Measurements from ENCODE around the gene KCNJ10.

The KCNJ10 gene

DNA sequence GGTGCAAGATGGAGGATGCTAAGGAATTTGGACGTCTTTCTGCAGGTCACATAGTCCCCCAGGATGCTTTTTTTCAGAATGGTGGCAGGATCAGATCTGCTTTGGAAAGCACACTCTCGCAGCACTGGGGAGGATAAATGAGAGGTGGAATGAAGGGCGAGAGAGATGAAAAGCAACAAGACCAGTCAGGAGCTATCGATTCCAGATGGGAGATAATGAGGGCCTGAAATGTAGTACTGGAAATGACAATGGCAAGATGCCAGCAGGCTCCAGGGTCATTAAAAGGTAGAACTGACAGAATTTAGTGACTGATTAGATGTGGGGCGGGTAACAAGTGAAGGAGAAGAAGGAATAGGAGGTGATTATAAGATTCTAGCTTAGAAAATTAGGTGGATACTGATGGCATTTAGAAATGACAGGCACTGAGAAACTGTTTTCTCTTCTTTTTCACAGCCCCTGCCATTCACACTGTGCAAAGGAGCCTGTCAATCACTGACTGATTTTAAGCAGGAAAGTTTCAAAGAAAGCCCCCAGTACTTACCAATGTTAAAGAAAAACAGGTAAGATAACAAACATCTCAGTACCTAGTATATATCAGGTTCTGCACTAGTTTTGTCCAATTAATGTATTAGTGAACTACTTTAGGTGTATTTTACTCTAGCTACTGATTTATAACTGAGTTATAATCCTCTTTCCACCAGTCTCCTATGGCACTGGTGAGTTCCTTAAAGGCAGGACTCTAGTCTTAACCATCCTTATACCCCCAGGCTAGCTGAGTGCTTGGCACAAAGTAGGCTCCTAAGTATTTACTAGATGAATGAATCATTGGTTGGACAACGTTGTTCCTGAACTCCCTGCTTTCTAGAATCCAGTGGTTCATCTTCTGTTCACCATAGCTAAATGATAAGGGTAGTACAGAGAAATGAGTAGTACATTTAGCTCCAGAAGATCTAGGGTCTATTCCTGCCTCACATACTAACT, 47.3 kb downstream of the KCNJ10 start (continued):
- TF ChIP-seq, protein P1, sequence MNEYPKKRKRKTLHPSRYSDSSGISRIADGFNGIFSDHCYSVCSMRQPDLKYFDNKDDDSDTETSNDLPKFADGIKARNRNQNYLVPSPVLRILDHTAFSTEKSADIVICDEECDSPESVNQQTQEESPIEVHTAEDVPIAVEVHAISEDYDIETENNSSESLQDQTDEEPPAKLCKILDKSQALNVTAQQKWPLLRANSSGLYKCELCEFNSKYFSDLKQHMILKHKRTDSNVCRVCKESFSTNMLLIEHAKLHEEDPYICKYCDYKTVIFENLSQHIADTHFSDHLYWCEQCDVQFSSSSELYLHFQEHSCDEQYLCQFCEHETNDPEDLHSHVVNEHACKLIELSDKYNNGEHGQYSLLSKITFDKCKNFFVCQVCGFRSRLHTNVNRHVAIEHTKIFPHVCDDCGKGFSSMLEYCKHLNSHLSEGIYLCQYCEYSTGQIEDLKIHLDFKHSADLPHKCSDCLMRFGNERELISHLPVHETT (tag by site-specific recombination; IDR thresholded peaks at IDR 0.05), result no peak

DNA sequence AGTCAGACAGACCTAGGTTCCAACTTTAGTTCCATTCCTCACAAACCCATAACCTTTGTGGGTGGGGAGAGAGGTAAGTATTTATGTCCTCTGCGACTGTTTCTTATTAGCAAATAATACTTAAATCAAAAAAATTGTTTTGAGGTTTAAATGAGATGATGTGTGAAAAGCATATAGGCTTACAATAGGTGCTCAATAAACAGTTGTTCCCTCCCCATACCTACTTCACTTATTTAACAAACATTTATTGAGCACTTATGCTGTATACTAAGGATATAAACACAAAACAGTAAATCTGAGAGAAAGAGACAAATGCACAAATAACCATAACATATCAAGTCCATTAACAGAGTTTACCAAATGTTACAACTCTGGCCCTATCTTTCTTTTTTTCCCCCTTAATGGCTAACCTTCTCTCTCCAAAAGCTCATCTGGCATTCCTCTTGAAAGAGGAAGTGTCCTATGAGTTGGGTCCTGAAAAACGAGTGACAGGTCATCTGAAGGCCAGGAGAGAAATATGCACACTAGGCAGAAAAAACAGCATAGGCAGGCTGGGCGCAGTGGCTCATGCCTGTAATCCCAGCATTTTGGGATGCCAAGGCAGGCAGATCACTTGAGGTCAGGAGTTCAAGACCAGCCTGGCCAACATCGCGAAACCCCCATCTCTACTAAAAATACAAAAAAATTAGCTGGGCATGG, 48.4 kb downstream of the KCNJ10 start:
- POLR2A ChIA-PET, result interaction anchor here (2.2 kb wide), 1 partner anchor 9 kb away, joined by 6 read pairs; no protein-coding TSS in a partner anchor
- peak; percentile 97 for TF ChIP-seq ZNF664 (tag by site-specific recombination; IDR thresholded peaks at IDR 0.05)
- no peak for TF ChIP-seq SP3 (tag by site-specific recombination; IDR thresholded peaks at IDR 0.05)
- Histone ChIP-seq H3K4me3 (ENCODE audit: low read depth, low read length) (no peak overlapping the region), H3K36me3 (ENCODE audit: control insufficient read depth in 2 of 2, insufficient read depth in 1 of 2, low read length in 2 of 2) (no peaks in the 10 kb centered on the region), H3K27ac (ENCODE audit: extremely low read depth, low read depth, low read length) (no peak overlapping the region), H3K9me3 (ENCODE audit: control insufficient read depth, insufficient read depth, low read depth, low read length) (no peaks in the 10 kb centered on the region), H3K4me1 (ENCODE audit: control insufficient read depth, insufficient read depth, low read length) (peaks cover 21% of the 10 kb centered on the region)
- CTCF ChIA-PET, result interaction anchor here (1.9 to 4.3 kb wide), 2 partner anchors 15 to 25 kb away, joined by 6 to 33 read pairs; no protein-coding TSS in a partner anchor

DNA sequence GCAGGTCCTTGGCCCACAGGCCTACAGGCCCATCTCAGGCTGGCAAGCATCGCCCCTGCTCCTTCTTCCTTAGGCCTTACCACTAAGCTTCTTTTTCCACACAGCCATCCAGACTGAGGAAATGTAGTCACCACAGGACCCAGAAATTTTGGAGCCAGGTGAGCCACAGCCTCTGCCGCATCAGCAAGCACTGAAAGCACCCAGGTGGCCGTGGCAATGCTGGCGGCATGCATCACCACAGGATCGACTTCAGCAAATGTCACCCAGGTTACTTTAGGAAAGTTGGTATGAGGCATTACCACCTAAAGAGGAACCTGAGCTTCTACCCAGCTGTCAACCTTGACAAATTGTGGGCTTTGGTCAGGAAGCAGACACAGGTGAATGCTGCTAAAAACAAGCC, 49.8 kb downstream of the KCNJ10 start:
- no peak overlapping the region for H3K4me3 ChIP-seq (ENCODE audit: low read depth, low read length)
- no peaks in the 10 kb centered on the region for H3K36me3 ChIP-seq (ENCODE audit: control insufficient read depth in 2 of 2, insufficient read depth in 1 of 2, low read length in 2 of 2)
- H3K9me3 ChIP-seq (ENCODE audit: control insufficient read depth, insufficient read depth, low read depth, low read length), result no peaks in the 10 kb centered on the region
- ChIA-PET CTCF (interaction anchor here (0.7 to 1.5 kb wide), 4 partner anchors 12 to 79 kb away, joined by 3 to 9 read pairs (median 4); no protein-coding TSS in a partner anchor), POLR2A (no interaction called here)
- H3K27ac ChIP-seq (ENCODE audit: extremely low read depth, low read depth, low read length), result no peak overlapping the region
- TF ChIP-seq GLIS1 (tag by site-specific recombination; IDR thresholded peaks at IDR 0.05) (no peak), ZNF521 (tag by site-specific recombination; IDR thresholded peaks at IDR 0.05) (no peak), WT1 (tag by site-specific recombination; IDR thresholded peaks at IDR 0.05) (no peak), ZNF549 (tag by site-specific recombination; IDR thresholded peaks at IDR 0.05) (no peak), ZSCAN16 (tag by site-specific recombination; IDR thresholded peaks at IDR 0.05) (no peak), ZNF366 (tag by site-specific recombination; conservative IDR thresholded peaks at IDR 0.05) (no peak), ZNF354C (tag by site-specific recombination; IDR thresholded peaks at IDR 0.05; ENCODE audit: borderline replicate concordance, low read depth) (no peak), ZNF350 (tag by site-specific recombination; IDR thresholded peaks at IDR 0.05) (no peak), ZNF132 (tag by site-specific recombination; IDR thresholded peaks at IDR 0.05; ENCODE audit: borderline replicate concordance) (no peak), ZNF433 (tag by site-specific recombination; IDR thresholded peaks at IDR 0.05; ENCODE audit: low read depth) (no peak), ZNF140 (tag by site-specific recombination; IDR thresholded peaks at IDR 0.05) (no peak), ZNF629 (tag by site-specific recombination; IDR thresholded peaks at IDR 0.05) (no peak), ZNF426 (tag by site-specific recombination; IDR thresholded peaks at IDR 0.05) (no peak), ZNF157 (tag by site-specific recombination; IDR thresholded peaks at IDR 0.05) (no peak)
- TF ChIP-seq, protein P2, sequence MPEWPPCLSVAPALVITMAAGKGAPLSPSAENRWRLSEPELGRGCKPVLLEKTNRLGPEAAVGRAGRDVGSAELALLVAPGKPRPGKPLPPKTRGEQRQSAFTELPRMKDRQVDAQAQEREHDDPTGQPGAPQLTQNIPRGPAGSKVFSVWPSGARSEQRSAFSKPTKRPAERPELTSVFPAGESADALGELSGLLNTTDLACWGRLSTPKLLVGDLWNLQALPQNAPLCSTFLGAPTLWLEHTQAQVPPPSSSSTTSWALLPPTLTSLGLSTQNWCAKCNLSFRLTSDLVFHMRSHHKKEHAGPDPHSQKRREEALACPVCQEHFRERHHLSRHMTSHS (tag by site-specific recombination; IDR thresholded peaks at IDR 0.05), result no peak
- TF ChIP-seq, protein P3, sequence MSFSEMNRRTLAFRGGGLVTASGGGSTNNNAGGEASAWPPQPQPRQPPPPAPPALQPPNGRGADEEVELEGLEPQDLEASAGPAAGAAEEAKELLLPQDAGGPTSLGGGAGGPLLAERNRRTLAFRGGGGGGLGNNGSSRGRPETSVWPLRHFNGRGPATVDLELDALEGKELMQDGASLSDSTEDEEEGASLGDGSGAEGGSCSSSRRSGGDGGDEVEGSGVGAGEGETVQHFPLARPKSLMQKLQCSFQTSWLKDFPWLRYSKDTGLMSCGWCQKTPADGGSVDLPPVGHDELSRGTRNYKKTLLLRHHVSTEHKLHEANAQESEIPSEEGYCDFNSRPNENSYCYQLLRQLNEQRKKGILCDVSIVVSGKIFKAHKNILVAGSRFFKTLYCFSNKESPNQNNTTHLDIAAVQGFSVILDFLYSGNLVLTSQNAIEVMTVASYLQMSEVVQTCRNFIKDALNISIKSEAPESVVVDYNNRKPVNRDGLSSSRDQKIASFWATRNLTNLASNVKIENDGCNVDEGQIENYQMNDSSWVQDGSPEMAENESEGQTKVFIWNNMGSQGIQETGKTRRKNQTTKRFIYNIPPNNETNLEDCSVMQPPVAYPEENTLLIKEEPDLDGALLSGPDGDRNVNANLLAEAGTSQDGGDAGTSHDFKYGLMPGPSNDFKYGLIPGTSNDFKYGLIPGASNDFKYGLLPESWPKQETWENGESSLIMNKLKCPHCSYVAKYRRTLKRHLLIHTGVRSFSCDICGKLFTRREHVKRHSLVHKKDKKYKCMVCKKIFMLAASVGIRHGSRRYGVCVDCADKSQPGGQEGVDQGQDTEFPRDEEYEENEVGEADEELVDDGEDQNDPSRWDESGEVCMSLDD (tag by site-specific recombination; IDR thresholded peaks at IDR 0.05), result no peak
- H3K4me1 ChIP-seq (ENCODE audit: control insufficient read depth, insufficient read depth, low read length), result peaks cover 21% of the 10 kb centered on the region
